PC-9 (cell line): Measurements from ENCODE around the gene CELSR2. TPM values are rescaled to one million over a fixed set of nuclear protein-coding genes. Genes with fewer than 3 reads are reported as not detected.

ENCODE experiments used
- BruUV-seq: library from RNA; stranded (reverse); fragments of 400-500 nt; replicated peaks from 2 replicates; lab custom pipeline; 2021; lab: Mats Ljungman, UMichigan
- CTCF ChIA-PET: fragments of 300-600 bp; sonication (Branson Sonifier 250); formaldehyde crosslinking; loops from one replicate; lab custom pipeline; 2022; ENCODE audit warnings: antibody characterized with exemption; lab: Charles Lee
- POLR2A ChIA-PET: fragments of 300-600 bp; sonication (Branson Sonifier 250); formaldehyde crosslinking; loops from one replicate; lab custom pipeline; 2022; ENCODE audit warnings: antibody characterized with exemption; ENCODE audit not compliant: unreplicated experiment; lab: Charles Lee
- DNase-seq, 2 experiments: peaks; one replicate each; pipeline versions ENCODE4 v3.0.0 to v3.0.0-alpha.2; 2015 to 2022; ENCODE audit warnings: mixed read lengths in 1 of 2
- H2AFZ ChIP-seq: fragments of 200-600 bp; sonication (generic); 2 replicates; pipeline ENCODE4 v1.8.1; 2017; ENCODE audit warnings: antibody characterized with exemption
- H3F3A ChIP-seq: fragments of 200-600 bp; sonication (generic); 2 replicates; pipeline ENCODE4 v1.8.1; 2017; ENCODE audit warnings: antibody characterized with exemption, mild to moderate bottlenecking, low read depth; ENCODE audit not compliant: insufficient read depth
- H3K27ac ChIP-seq: fragments of 200-600 bp; sonication (generic); 2 replicates; pipeline ENCODE4 v1.6.1; 2016; ENCODE audit warnings: mixed run types
- H3K27me3 ChIP-seq: fragments of 200-600 bp; sonication (generic); 2 replicates; pipeline ENCODE4 v1.6.1; 2016; ENCODE audit warnings: low read depth, mixed run types; ENCODE audit not compliant: insufficient read depth
- H3K36me3 ChIP-seq: fragments of 200-600 bp; sonication (generic); 2 replicates; pipeline ENCODE4 v1.6.1; 2016; ENCODE audit warnings: low read depth, mixed run types
- H3K4me1 ChIP-seq: fragments of 200-600 bp; sonication (generic); replicated peaks from 2 replicates; pipeline ENCODE4 v1.6.1; 2016; ENCODE audit warnings: mixed run types; ENCODE audit not compliant: insufficient read depth
- H3K4me2 ChIP-seq: fragments of 200-600 bp; sonication (generic); 2 replicates; pipeline ENCODE4 v1.6.1; 2017; ENCODE audit warnings: mixed run types
- H3K4me3 ChIP-seq: fragments of 200-600 bp; sonication (generic); 2 replicates; pipeline ENCODE4 v1.6.1; 2016; ENCODE audit warnings: mixed run types
- H3K79me2 ChIP-seq: fragments of 200-600 bp; sonication (generic); 2 replicates; pipeline ENCODE4 v1.6.1; 2017; ENCODE audit warnings: low read depth, mixed run types
- H3K9me2 ChIP-seq: fragments of 200-600 bp; sonication (generic); 2 replicates; pipeline ENCODE4 v1.8.1; 2017; ENCODE audit warnings: mild to moderate bottlenecking; ENCODE audit not compliant: insufficient read depth
- H3K9me3 ChIP-seq: fragments of 200-600 bp; sonication (generic); 2 replicates; pipeline ENCODE4 v1.8.1; 2016; ENCODE audit warnings: low read depth; ENCODE audit not compliant: insufficient read depth
- H4K20me1 ChIP-seq: fragments of 200-600 bp; sonication (generic); 2 replicates; pipeline ENCODE4 v1.8.1; 2017; ENCODE audit not compliant: insufficient read depth
- CTCF ChIP-seq: fragments of 200-600 bp; sonication (generic); conservative IDR thresholded peaks from 2 replicates; pipeline ENCODE4 v1.6.1; 2017; ENCODE audit warnings: mixed run types, antibody characterized with exemption, mild to moderate bottlenecking, moderate library complexity
- EZH2 ChIP-seq: fragments of 200-600 bp; sonication (generic); IDR thresholded peaks from 2 replicates; pipeline ENCODE4 v1.8.0; 2017; ENCODE audit warnings: antibody characterized with exemption, low read depth
- intact Hi-C: fragments of 100-400 bp; cut with micrococcal nuclease; formaldehyde crosslinking; loops from one replicate; pipeline ENCODE4 v1.10.0; 2022; ENCODE audit not compliant: unreplicated experiment
- total RNA-seq: library from RNA; stranded (reverse); gene quantifications from 2 replicates; pipeline ENCODE4 v1.2.3, GENCODE V29; 2021

CELSR2 gene
- total RNA-seq, 1 experiment from 2014 or later = 19.5 TPM

- intact Hi-C loops = loop anchor here (10.0 kb wide), 1 partner anchor 315 kb away; no protein-coding TSS in a partner anchor
- Histone ChIP-seq H3K79me2 (no peaks in the 10 kb centered on the region), H3K4me3 (no peak overlapping the region), H3K4me1 (peaks cover 31% of the 10 kb centered on the region), H3K36me3 (no peaks in the 10 kb centered on the region), H3K4me2 (no peak overlapping the region), H3K27ac (no peak overlapping the region), H2AFZ (no peak overlapping the region), H3F3A (peaks cover 17% of the 10 kb centered on the region; the same call in 1 of the 2 replicates), H3K9me3 (no peaks in the 10 kb centered on the region), H4K20me1 (no peaks in the 10 kb centered on the region), H3K9me2 (no peaks in the 10 kb centered on the region), H3K27me3 (no peaks in the 10 kb centered on the region)
- no peak for DNase-seq
- BruUV-seq = no TSS peak
- CTCF ChIA-PET = no interaction called here
- TF ChIP-seq EZH2 = no peak
- TF ChIP-seq CTCF = no peak
- POLR2A ChIA-PET = interaction anchor here (0.5 to 0.7 kb wide), 2 partner anchors 49 to 228 kb away, joined by 3 to 15 read pairs; no protein-coding TSS in a partner anchor
These were observed 20.1 kb downstream of the CELSR2 start for GRCh38 chr1:109269212-109269980.

GRCh38 chr1:109269981-109270622 is 20.8 kb downstream of the CELSR2 start:
- Histone ChIP-seq H3K9me3 (no peaks in the 10 kb centered on the region), H3K4me3 (no peak overlapping the region), H3K9me2 (no peaks in the 10 kb centered on the region), H3K79me2 (no peaks in the 10 kb centered on the region), H3F3A (peaks cover 23% of the 10 kb centered on the region), H3K27ac (no peak overlapping the region), H2AFZ (no peak overlapping the region), H3K27me3 (no peaks in the 10 kb centered on the region), H3K4me1 (peaks cover 35% of the 10 kb centered on the region), H3K36me3 (no peaks in the 10 kb centered on the region), H4K20me1 (no peaks in the 10 kb centered on the region), H3K4me2 (no peak overlapping the region)
- TF ChIP-seq CTCF (no peak), EZH2 (no peak)
- no TSS peak for BruUV-seq
- ChIA-PET CTCF (no interaction called here), POLR2A (interaction anchor here (0.7 kb wide), 1 partner anchor 50 kb away, joined by 3 read pairs; no protein-coding TSS in a partner anchor)
- no peak for DNase-seq
- intact Hi-C loops = loop anchor here (10.0 kb wide), 1 partner anchor 315 kb away; no protein-coding TSS in a partner anchor

- H3K27ac ChIP-seq = no peak overlapping the region
- H3K9me3 ChIP-seq = no peaks in the 10 kb centered on the region
- ChIA-PET POLR2A (no interaction called here), CTCF (no interaction called here)
- H3K36me3 ChIP-seq = no peaks in the 10 kb centered on the region
- BruUV-seq = no TSS peak
- H2AFZ ChIP-seq = no peak overlapping the region
- peaks cover 29% of the 10 kb centered on the region for H3F3A ChIP-seq
- H4K20me1 ChIP-seq = no peaks in the 10 kb centered on the region
- H3K4me1 ChIP-seq = peaks cover 41% of the 10 kb centered on the region
- intact Hi-C loops = no loop called here
- no peaks in the 10 kb centered on the region for H3K9me2 ChIP-seq
- no peak for DNase-seq
- TF ChIP-seq EZH2 (no peak), CTCF (no peak)
- H3K4me2 ChIP-seq = no peak overlapping the region
- no peaks in the 10 kb centered on the region for H3K27me3 ChIP-seq
- H3K4me3 ChIP-seq = no peak overlapping the region
- H3K79me2 ChIP-seq = no peaks in the 10 kb centered on the region
These were observed 21.4 kb downstream of the CELSR2 start for GRCh38 chr1:109270623-109271317.
